K562 (cell line): ENCODE measurements around the gene AGPAT3. TPM values are rescaled to one million over a fixed set of nuclear protein-coding genes. Genes with fewer than 3 reads are reported as not detected.

Source experiments
- ELF4 ChIP-seq: fragments of 450-650 bp; formaldehyde crosslinking; IDR thresholded peaks from 2 replicates; pipeline ENCODE4 v1.4.0; 2022; ENCODE audit warnings: missing genetic modification characterization
- polyA plus RNA-seq, 8 experiments: library from polyadenylated mRNA; depleted of rRNA in 4 of 8; stranded (reverse) in 5 of 8; unstranded in 3 of 8; fragments of >200 nt; fragmentation: Nextera tagmentation in 2 of 8; fragmentation: Illumina TruSeq in 1 of 8; extraction: Ambion mirVana in 2 of 8; extraction: Trizol in 1 of 8; gene quantifications; 2 replicates each; pipeline versions ENCODE4 v1.2.1 to v1.2.3, GENCODE V29; 2011 to 2014; ENCODE audit warnings: inconsistent platforms in 1 of 8, missing spikeins in 1 of 8
- total RNA-seq, 7 experiments: library from RNA; depleted of rRNA in 6 of 7; stranded (reverse); fragments of >200 nt in 6 of 7; fragmentation: Illumina TruSeq in 2 of 7; extraction: Trizol in 2 of 7; gene quantifications; 2 replicates each; pipeline versions ENCODE4 v1.2.1 to v1.2.3, GENCODE V29; 2011 to 2021; ENCODE audit warnings: low replicate concordance in 1 of 7
- TF ChIP-seq, protein P1 (sequence below): fragments of 450-650 bp; IDR thresholded peaks from 2 replicates; pipeline ENCODE4 v1.6.1; 2016; ENCODE audit warnings: mild to moderate bottlenecking, moderate library complexity
- TF ChIP-seq, protein P2 (sequence below): sonication (generic); formaldehyde crosslinking; IDR thresholded peaks from 2 replicates; pipeline ENCODE4 v1.8.0; 2022; ENCODE audit warnings: missing genetic modification reagents, mild to moderate bottlenecking, moderate library complexity, borderline replicate concordance
- TF ChIP-seq, protein P3 (sequence below): sonication (generic); formaldehyde crosslinking; IDR thresholded peaks from 2 replicates; pipeline ENCODE4 v1.8.1; 2023; ENCODE audit warnings: mild to moderate bottlenecking, missing genetic modification reagents
- TF ChIP-seq, protein P4 (sequence below): fragments of 200-800 bp; sonication (Bioruptor generic); IDR thresholded peaks from 2 replicates; pipeline ENCODE4 v1.6.1; 2016; ENCODE audit warnings: missing genetic modification characterization, missing compliant biosample characterization

The AGPAT3 gene
- total and polyA plus RNA-seq, 9 of the 15 experiments (the other 6 are each of a cell fraction or from before 2014, with no cell fraction given): 1.5 to 88.4 (median 35.7) TPM

DNA sequence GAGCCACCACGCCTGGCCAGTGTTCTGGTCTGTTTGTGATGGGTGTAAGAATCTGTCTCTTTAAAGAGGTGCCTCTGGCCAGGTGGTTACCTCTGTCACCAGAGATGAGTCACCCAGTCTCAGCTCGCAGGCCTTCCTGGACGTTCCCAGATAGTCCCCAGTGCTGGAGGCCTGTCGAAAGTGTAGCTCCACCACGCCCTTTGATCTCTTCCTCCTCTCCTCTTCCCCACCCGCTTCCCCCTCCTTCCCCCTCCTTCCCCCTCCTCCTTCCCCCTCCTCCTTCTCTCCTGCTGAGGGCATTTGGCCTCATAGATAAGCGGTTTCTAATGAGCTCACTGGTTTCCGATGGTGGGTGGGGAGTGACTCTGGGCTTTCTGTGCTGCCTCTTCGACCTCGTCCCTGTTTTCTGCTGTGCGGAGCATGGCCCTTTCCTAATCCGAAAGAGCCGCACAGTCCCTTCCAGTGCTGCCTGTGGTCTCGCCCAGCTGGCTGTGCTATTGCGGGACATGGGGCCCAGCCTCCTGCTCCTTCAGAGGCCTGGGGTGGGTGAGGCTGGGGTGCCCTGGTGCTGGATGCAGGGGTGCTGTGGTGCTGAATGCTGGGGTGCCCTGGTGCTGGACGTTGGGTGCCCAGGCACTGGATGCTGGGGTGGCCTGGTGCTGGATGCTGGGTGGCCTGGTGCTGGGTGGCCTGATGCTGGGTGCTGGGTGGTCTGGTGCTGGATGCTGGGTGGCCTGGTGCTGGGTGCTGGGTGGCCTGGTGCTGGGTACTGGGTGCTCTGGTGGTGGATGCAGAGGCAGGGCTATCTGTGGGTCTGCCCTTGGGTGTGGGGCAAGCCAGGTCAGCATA is 19.2 kb downstream of the AGPAT3 start (continued):
- TF ChIP-seq, protein P1, sequence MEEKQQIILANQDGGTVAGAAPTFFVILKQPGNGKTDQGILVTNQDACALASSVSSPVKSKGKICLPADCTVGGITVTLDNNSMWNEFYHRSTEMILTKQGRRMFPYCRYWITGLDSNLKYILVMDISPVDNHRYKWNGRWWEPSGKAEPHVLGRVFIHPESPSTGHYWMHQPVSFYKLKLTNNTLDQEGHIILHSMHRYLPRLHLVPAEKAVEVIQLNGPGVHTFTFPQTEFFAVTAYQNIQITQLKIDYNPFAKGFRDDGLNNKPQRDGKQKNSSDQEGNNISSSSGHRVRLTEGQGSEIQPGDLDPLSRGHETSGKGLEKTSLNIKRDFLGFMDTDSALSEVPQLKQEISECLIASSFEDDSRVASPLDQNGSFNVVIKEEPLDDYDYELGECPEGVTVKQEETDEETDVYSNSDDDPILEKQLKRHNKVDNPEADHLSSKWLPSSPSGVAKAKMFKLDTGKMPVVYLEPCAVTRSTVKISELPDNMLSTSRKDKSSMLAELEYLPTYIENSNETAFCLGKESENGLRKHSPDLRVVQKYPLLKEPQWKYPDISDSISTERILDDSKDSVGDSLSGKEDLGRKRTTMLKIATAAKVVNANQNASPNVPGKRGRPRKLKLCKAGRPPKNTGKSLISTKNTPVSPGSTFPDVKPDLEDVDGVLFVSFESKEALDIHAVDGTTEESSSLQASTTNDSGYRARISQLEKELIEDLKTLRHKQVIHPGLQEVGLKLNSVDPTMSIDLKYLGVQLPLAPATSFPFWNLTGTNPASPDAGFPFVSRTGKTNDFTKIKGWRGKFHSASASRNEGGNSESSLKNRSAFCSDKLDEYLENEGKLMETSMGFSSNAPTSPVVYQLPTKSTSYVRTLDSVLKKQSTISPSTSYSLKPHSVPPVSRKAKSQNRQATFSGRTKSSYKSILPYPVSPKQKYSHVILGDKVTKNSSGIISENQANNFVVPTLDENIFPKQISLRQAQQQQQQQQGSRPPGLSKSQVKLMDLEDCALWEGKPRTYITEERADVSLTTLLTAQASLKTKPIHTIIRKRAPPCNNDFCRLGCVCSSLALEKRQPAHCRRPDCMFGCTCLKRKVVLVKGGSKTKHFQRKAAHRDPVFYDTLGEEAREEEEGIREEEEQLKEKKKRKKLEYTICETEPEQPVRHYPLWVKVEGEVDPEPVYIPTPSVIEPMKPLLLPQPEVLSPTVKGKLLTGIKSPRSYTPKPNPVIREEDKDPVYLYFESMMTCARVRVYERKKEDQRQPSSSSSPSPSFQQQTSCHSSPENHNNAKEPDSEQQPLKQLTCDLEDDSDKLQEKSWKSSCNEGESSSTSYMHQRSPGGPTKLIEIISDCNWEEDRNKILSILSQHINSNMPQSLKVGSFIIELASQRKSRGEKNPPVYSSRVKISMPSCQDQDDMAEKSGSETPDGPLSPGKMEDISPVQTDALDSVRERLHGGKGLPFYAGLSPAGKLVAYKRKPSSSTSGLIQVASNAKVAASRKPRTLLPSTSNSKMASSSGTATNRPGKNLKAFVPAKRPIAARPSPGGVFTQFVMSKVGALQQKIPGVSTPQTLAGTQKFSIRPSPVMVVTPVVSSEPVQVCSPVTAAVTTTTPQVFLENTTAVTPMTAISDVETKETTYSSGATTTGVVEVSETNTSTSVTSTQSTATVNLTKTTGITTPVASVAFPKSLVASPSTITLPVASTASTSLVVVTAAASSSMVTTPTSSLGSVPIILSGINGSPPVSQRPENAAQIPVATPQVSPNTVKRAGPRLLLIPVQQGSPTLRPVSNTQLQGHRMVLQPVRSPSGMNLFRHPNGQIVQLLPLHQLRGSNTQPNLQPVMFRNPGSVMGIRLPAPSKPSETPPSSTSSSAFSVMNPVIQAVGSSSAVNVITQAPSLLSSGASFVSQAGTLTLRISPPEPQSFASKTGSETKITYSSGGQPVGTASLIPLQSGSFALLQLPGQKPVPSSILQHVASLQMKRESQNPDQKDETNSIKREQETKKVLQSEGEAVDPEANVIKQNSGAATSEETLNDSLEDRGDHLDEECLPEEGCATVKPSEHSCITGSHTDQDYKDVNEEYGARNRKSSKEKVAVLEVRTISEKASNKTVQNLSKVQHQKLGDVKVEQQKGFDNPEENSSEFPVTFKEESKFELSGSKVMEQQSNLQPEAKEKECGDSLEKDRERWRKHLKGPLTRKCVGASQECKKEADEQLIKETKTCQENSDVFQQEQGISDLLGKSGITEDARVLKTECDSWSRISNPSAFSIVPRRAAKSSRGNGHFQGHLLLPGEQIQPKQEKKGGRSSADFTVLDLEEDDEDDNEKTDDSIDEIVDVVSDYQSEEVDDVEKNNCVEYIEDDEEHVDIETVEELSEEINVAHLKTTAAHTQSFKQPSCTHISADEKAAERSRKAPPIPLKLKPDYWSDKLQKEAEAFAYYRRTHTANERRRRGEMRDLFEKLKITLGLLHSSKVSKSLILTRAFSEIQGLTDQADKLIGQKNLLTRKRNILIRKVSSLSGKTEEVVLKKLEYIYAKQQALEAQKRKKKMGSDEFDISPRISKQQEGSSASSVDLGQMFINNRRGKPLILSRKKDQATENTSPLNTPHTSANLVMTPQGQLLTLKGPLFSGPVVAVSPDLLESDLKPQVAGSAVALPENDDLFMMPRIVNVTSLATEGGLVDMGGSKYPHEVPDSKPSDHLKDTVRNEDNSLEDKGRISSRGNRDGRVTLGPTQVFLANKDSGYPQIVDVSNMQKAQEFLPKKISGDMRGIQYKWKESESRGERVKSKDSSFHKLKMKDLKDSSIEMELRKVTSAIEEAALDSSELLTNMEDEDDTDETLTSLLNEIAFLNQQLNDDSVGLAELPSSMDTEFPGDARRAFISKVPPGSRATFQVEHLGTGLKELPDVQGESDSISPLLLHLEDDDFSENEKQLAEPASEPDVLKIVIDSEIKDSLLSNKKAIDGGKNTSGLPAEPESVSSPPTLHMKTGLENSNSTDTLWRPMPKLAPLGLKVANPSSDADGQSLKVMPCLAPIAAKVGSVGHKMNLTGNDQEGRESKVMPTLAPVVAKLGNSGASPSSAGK: peak; percentile 58
- TF ChIP-seq, protein P2, sequence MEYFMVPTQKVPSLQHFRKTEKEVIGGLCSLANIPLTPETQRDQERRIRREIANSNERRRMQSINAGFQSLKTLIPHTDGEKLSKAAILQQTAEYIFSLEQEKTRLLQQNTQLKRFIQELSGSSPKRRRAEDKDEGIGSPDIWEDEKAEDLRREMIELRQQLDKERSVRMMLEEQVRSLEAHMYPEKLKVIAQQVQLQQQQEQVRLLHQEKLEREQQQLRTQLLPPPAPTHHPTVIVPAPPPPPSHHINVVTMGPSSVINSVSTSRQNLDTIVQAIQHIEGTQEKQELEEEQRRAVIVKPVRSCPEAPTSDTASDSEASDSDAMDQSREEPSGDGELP (CRISPR knock-in tag): peak; percentile 83
- TF ChIP-seq, protein P3, sequence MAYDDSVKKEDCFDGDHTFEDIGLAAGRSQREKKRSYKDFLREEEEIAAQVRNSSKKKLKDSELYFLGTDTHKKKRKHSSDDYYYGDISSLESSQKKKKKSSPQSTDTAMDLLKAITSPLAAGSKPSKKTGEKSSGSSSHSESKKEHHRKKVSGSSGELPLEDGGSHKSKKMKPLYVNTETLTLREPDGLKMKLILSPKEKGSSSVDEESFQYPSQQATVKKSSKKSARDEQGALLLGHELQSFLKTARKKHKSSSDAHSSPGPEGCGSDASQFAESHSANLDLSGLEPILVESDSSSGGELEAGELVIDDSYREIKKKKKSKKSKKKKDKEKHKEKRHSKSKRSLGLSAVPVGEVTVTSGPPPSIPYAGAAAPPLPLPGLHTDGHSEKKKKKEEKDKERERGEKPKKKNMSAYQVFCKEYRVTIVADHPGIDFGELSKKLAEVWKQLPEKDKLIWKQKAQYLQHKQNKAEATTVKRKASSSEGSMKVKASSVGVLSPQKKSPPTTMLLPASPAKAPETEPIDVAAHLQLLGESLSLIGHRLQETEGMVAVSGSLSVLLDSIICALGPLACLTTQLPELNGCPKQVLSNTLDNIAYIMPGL (CRISPR knock-in tag): peak; percentile 28; the same call in 1 of the 2 replicates
- TF ChIP-seq ELF4 (CRISPR knock-in tag): peak; percentile 64; the same call in 1 of the 2 replicates
- TF ChIP-seq, protein P4, sequence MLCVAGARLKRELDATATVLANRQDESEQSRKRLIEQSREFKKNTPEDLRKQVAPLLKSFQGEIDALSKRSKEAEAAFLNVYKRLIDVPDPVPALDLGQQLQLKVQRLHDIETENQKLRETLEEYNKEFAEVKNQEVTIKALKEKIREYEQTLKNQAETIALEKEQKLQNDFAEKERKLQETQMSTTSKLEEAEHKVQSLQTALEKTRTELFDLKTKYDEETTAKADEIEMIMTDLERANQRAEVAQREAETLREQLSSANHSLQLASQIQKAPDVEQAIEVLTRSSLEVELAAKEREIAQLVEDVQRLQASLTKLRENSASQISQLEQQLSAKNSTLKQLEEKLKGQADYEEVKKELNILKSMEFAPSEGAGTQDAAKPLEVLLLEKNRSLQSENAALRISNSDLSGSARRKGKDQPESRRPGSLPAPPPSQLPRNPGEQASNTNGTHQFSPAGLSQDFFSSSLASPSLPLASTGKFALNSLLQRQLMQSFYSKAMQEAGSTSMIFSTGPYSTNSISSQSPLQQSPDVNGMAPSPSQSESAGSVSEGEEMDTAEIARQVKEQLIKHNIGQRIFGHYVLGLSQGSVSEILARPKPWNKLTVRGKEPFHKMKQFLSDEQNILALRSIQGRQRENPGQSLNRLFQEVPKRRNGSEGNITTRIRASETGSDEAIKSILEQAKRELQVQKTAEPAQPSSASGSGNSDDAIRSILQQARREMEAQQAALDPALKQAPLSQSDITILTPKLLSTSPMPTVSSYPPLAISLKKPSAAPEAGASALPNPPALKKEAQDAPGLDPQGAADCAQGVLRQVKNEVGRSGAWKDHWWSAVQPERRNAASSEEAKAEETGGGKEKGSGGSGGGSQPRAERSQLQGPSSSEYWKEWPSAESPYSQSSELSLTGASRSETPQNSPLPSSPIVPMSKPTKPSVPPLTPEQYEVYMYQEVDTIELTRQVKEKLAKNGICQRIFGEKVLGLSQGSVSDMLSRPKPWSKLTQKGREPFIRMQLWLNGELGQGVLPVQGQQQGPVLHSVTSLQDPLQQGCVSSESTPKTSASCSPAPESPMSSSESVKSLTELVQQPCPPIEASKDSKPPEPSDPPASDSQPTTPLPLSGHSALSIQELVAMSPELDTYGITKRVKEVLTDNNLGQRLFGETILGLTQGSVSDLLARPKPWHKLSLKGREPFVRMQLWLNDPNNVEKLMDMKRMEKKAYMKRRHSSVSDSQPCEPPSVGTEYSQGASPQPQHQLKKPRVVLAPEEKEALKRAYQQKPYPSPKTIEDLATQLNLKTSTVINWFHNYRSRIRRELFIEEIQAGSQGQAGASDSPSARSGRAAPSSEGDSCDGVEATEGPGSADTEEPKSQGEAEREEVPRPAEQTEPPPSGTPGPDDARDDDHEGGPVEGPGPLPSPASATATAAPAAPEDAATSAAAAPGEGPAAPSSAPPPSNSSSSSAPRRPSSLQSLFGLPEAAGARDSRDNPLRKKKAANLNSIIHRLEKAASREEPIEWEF (CRISPR knock-in tag): no peak
